CD4-positive, CD25-positive, alpha-beta regulatory T cell (primary cell): ENCODE results near the gene COL8A2. TPM values are rescaled to one million over a fixed set of nuclear protein-coding genes. Genes with fewer than 3 reads are reported as not detected.

Experiments
- ATAC-seq, 2 donors: fragments of 150-1000 bp; cut with Tn5 transposase; one replicate each; pipeline ENCODE4 v1.10.0; 2021; ENCODE audit warnings: low read depth in 2 of 2, moderate number of reproducible peaks in 2 of 2, moderate library complexity in 1 of 2
- DNase-seq, 3 donors: peaks; one replicate each; pipeline versions ENCODE4 v3.0.0 to v3.0.0-alpha.2; 2012 to 2022; ENCODE audit warnings: mixed read lengths in 1 of 3
- H3K27ac ChIP-seq: one replicate; pipeline ENCODE4 v1.7.0; 2013; ENCODE audit warnings: mild to moderate bottlenecking, low read length; ENCODE audit not compliant: insufficient read depth, poor library complexity, severe bottlenecking
- H3K27me3 ChIP-seq: one replicate; pipeline ENCODE4 v1.7.0; 2013; ENCODE audit warnings: low read length; ENCODE audit not compliant: control insufficient read depth, insufficient read depth
- H3K36me3 ChIP-seq: one replicate; pipeline ENCODE4 v1.7.0; 2013; ENCODE audit warnings: mild to moderate bottlenecking, low read length, moderate library complexity; ENCODE audit not compliant: control insufficient read depth, insufficient read depth
- H3K4me1 ChIP-seq: 2 replicates; pipeline ENCODE4 v1.7.0; 2013; ENCODE audit warnings: mild to moderate bottlenecking, low read length; ENCODE audit not compliant: insufficient read depth, control insufficient read depth, poor library complexity, severe bottlenecking
- H3K4me3 ChIP-seq: one replicate; pipeline ENCODE4 v1.7.0; 2013; ENCODE audit warnings: low read depth, mild to moderate bottlenecking, low read length, moderate library complexity
- H3K9me3 ChIP-seq, 2 experiments: 1 replicate in 1 of 2; 2 replicates in 1 of 2; pipeline ENCODE4 v1.7.0; 2013; ENCODE audit warnings: low read length in 2 of 2, mild to moderate bottlenecking in 1 of 2, moderate library complexity in 1 of 2; ENCODE audit not compliant: control insufficient read depth in 2 of 2
- H3K27ac Mint-ChIP-seq, 3 donors: one replicate each; pipeline ENCODE4 v1.8.0; 2020 to 2022; ENCODE audit warnings: mild to moderate bottlenecking in 3 of 3, mixed read lengths in 3 of 3, moderate library complexity in 2 of 3
- H3K27me3 Mint-ChIP-seq: one replicate; pipeline ENCODE4 v1.8.0; 2022; ENCODE audit warnings: mild to moderate bottlenecking, mixed read lengths
- H3K36me3 Mint-ChIP-seq: one replicate; pipeline ENCODE4 v1.8.0; 2020; ENCODE audit warnings: mixed read lengths
- H3K4me1 Mint-ChIP-seq, 4 donors: one replicate each; pipeline ENCODE4 v1.8.0; 2020 to 2022; ENCODE audit warnings: mixed read lengths in 4 of 4, mild to moderate bottlenecking in 1 of 4
- H3K4me3 Mint-ChIP-seq, 4 donors: one replicate each; pipeline ENCODE4 v1.8.0; 2020 to 2022; ENCODE audit warnings: mild to moderate bottlenecking in 4 of 4, mixed read lengths in 4 of 4, moderate library complexity in 3 of 4
- H3K9me3 Mint-ChIP-seq, 7 donors: one replicate each; pipeline ENCODE4 v1.8.0; 2020 to 2022; ENCODE audit warnings: mixed read lengths in 7 of 7, mild to moderate bottlenecking in 3 of 7, moderate library complexity in 2 of 7
- polyA plus RNA-seq, 4 donors: library from polyadenylated mRNA; unstranded; fragments of 300-500 nt; fragmentation: Illumina TruSeq; gene quantifications; one replicate each; pipeline ENCODE4 v1.2.3, GENCODE V29; 2021
- total RNA-seq: library from RNA; stranded (reverse); gene quantifications from one replicate; pipeline ENCODE4 v1.2.3, GENCODE V29; 2022

Gene COL8A2
- total and polyA plus RNA-seq, 5 donors from 2014 or later, result 0.03 TPM; not detected in 4

DNA sequence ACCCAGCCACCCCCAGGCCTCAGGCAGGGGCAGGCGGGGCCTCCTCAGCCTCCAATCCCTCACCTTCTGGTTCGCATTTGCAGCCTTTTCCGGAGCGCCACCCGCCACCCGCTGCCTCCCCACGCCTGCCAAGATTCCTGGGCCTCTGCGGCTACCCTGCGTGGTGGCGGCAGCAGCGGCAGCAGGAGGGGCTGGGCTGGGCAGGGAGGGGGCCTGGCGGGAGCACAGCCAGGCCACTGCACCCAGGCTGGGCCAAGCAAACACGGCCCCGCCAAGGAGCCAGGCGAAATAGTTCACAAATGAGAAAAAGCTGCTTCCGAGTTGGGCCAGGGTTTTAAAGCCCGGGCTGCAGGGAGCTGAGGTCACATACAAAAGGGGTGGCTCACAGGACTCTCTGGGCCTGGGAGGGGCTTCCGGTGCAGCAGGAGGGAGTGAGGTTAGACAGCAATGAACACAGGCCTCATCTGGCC, 9.8 kb downstream of the COL8A2 start:
- DNase-seq (no peak), ATAC-seq (no peak)
- Histone ChIP-seq H3K27ac (no peak overlapping the region), H3K36me3 (no peaks in the 10 kb centered on the region), H3K4me3 (no peak overlapping the region), H3K27me3 (no peaks in the 10 kb centered on the region), H3K9me3 (no peaks in the 10 kb centered on the region), H3K4me1 (no peaks in the 10 kb centered on the region)
- Mint-ChIP-seq H3K4me3 (no peak overlapping the region), H3K36me3 (no peaks in the 10 kb centered on the region), H3K4me1 (peaks cover 0 to 7% (median 0%) of the 10 kb centered on the region in 4 donors), H3K27ac (no peak overlapping the region), H3K9me3 (peaks cover 0 to 2% (median 0%) of the 10 kb centered on the region in 7 donors), H3K27me3 (peaks cover 8% of the 10 kb centered on the region)

DNA sequence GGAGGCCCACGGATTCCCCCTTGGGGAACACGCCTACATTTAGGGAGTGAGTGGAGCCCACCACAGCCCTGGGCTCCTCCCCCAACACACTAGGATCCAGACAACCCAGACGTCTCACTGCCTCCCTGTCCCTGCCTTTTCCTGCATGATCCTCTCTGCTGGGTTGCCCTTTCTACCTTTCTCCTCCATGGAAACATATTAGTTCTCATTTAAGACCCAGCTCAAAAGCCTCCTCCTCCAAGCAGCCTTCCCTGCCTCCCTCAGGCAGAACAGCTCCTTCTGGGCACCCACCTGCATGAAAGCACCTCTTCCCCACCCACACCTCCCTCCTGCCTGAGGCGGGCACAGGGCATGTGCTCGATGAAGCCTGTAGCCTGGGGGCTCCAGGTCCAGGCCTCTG, 10.7 kb downstream of the COL8A2 start:
- no peak overlapping the region for H3K4me3 Mint-ChIP-seq
- no peaks in the 10 kb centered on the region for H3K9me3 ChIP-seq
- no peaks in the 10 kb centered on the region for H3K4me1 ChIP-seq
- H3K4me3 ChIP-seq, result no peak overlapping the region
- no peaks in the 10 kb centered on the region for H3K27me3 ChIP-seq
- H3K27ac Mint-ChIP-seq, result no peak overlapping the region
- no peak overlapping the region for H3K27ac ChIP-seq
- H3K4me1 Mint-ChIP-seq, result peaks cover 0 to 8% (median 0%) of the 10 kb centered on the region in 4 donors
- DNase-seq, result no peak
- H3K36me3 Mint-ChIP-seq, result no peaks in the 10 kb centered on the region
- H3K9me3 Mint-ChIP-seq, result no peaks in the 10 kb centered on the region
- ATAC-seq, result no peak
- H3K27me3 Mint-ChIP-seq, result peaks cover 5% of the 10 kb centered on the region
- no peaks in the 10 kb centered on the region for H3K36me3 ChIP-seq

DNA sequence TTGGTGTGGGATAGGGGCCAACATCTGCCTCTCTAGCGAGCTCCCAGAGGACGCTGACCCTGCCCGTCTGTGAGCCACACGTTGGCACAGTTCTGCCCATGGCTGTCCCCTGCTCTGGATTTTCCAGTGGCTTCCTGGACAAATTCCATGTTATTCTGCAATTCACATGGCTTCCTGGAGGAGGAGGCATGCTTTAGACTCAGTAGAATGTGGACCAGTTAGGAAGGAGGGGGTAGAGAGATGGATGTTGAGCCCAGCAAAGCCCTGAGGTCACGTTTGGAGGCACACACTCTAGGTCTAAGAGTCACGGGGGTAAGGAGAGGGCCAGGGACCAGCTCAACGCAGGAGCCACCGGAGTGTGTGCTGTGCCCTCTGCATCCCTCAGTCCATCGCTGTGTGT, 12.2 kb downstream of the COL8A2 start:
- ATAC-seq (no peak), DNase-seq (no peak)
- Histone ChIP-seq H3K27ac (no peak overlapping the region), H3K27me3 (no peaks in the 10 kb centered on the region), H3K9me3 (no peaks in the 10 kb centered on the region), H3K4me3 (no peak overlapping the region), H3K36me3 (no peaks in the 10 kb centered on the region), H3K4me1 (peaks cover 7% of the 10 kb centered on the region)
- Mint-ChIP-seq H3K4me3 (no peak overlapping the region), H3K9me3 (no peaks in the 10 kb centered on the region), H3K36me3 (no peaks in the 10 kb centered on the region), H3K27me3 (peaks cover 5% of the 10 kb centered on the region), H3K4me1 (peaks cover 0 to 18% (median 2%) of the 10 kb centered on the region in 4 donors), H3K27ac (peak overlapping the region in 1 of 3 donors; percentile 72)

DNA sequence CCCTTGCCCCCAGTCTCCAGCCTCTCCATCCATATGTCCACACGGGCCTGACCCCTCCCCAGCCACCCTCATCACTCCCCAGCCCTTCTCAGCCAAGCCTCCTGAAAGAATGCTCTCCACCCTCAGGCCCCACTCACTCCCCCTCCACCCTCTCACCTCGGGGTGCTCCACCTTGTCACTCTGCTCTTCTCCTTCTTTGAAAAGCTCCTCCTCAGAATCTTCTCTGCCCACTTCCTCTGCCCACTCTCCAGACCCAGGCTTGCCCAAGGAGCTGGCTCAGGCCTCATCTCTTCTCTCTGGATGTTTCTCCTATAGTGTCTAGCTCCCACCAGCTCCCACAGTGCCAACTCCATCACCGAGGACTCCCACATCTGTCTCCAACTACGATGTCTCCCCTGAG, 13.9 kb downstream of the COL8A2 start:
- Mint-ChIP-seq H3K36me3 (no peaks in the 10 kb centered on the region), H3K9me3 (no peaks in the 10 kb centered on the region), H3K27ac (peak overlapping the region in 1 of 3 donors; percentile 80), H3K4me3 (no peak overlapping the region), H3K4me1 (peaks cover 0 to 18% (median 2%) of the 10 kb centered on the region in 4 donors), H3K27me3 (peaks cover 5% of the 10 kb centered on the region)
- Histone ChIP-seq H3K36me3 (no peaks in the 10 kb centered on the region), H3K9me3 (no peaks in the 10 kb centered on the region), H3K4me3 (no peak overlapping the region), H3K4me1 (peaks cover 7% of the 10 kb centered on the region), H3K27me3 (no peaks in the 10 kb centered on the region), H3K27ac (no peak overlapping the region)
- ATAC-seq (no peak), DNase-seq (no peak)

DNA sequence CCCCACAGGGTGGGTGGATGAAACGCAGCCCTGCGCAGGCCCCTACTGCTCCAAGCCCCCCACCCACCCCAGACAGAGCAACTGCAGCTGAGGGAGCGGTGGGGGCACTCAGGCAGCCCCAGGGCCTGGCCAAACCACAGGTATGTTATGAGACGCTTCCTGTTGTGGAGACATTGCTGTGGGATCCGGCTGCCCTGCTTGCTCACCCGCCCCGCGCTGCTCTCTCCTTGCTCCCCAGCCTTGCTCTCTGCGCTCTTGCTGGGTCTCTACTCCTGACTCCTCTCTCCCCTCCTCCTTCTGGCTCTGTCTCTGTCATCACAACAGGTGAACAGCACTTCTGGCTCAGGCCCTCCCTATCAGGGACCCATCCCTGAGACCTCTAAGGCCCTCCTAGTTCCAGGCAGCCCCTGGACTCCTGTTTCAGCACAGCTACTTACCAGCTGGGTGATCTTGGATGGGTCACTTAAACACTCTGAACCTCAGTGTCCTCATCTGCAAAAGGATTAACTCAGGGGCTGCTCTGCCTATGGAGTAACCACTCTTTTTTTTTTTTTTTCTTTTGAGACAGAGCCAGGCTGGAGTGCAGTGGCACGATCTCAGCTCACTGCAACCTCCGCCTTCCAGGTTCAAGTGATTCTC, 15.9 kb downstream of the COL8A2 start:
- no peak overlapping the region for H3K4me3 ChIP-seq
- H3K36me3 Mint-ChIP-seq, result no peaks in the 10 kb centered on the region
- no peak overlapping the region for H3K27ac ChIP-seq
- H3K4me3 Mint-ChIP-seq, result peak overlapping the region in 1 of 4 donors; percentile 64
- no peaks in the 10 kb centered on the region for H3K27me3 ChIP-seq
- peaks cover 7% of the 10 kb centered on the region for H3K4me1 ChIP-seq
- DNase-seq (peak in 2 of 3 donors; percentile 29 to 76), ATAC-seq (peak; percentile 84 to 89)
- H3K4me1 Mint-ChIP-seq, result peaks cover 0 to 18% (median 2%) of the 10 kb centered on the region in 4 donors
- no peaks in the 10 kb centered on the region for H3K9me3 Mint-ChIP-seq
- H3K9me3 ChIP-seq, result no peaks in the 10 kb centered on the region
- peak overlapping the region in 2 of 3 donors; percentile 36 to 72 for H3K27ac Mint-ChIP-seq
- H3K27me3 Mint-ChIP-seq, result peaks cover 5% of the 10 kb centered on the region
- H3K36me3 ChIP-seq, result no peaks in the 10 kb centered on the region

GRCh38 chr1:36108314-36108713, 16.7 kb downstream of the COL8A2 start:
- DNase-seq, result no peak
- Mint-ChIP-seq H3K4me3 (no peak overlapping the region), H3K27ac (peak overlapping the region in 2 of 3 donors; percentile 36 to 87), H3K27me3 (peaks cover 5% of the 10 kb centered on the region), H3K9me3 (no peaks in the 10 kb centered on the region), H3K36me3 (no peaks in the 10 kb centered on the region), H3K4me1 (peaks cover 0 to 18% (median 2%) of the 10 kb centered on the region in 4 donors)
- peaks cover 7% of the 10 kb centered on the region for H3K4me1 ChIP-seq
- H3K27ac ChIP-seq, result no peak overlapping the region
- no peaks in the 10 kb centered on the region for H3K27me3 ChIP-seq
- no peaks in the 10 kb centered on the region for H3K9me3 ChIP-seq
- ATAC-seq, result no peak
- no peaks in the 10 kb centered on the region for H3K36me3 ChIP-seq
- H3K4me3 ChIP-seq, result no peak overlapping the region

- Mint-ChIP-seq H3K4me3 (no peak overlapping the region), H3K27me3 (peaks cover under 1% of the 10 kb centered on the region), H3K36me3 (no peaks in the 10 kb centered on the region), H3K4me1 (peaks cover 0 to 18% (median 2%) of the 10 kb centered on the region in 4 donors), H3K27ac (no peak overlapping the region), H3K9me3 (no peaks in the 10 kb centered on the region)
- Histone ChIP-seq H3K36me3 (no peaks in the 10 kb centered on the region), H3K4me3 (no peak overlapping the region), H3K27ac (no peak overlapping the region), H3K9me3 (no peaks in the 10 kb centered on the region), H3K27me3 (no peaks in the 10 kb centered on the region), H3K4me1 (peaks cover 7% of the 10 kb centered on the region)
- ATAC-seq (no peak), DNase-seq (no peak)
Observed at GRCh38 chr1:36107394-36107793, 17.6 kb downstream of the COL8A2 start.

GRCh38 chr1:36106269-36106668, 18.8 kb downstream of the COL8A2 start:
- H3K27me3 ChIP-seq, result no peaks in the 10 kb centered on the region
- H3K27me3 Mint-ChIP-seq, result no peaks in the 10 kb centered on the region
- H3K36me3 Mint-ChIP-seq, result no peaks in the 10 kb centered on the region
- no peak overlapping the region for H3K27ac Mint-ChIP-seq
- H3K4me3 ChIP-seq, result no peak overlapping the region
- no peaks in the 10 kb centered on the region for H3K9me3 Mint-ChIP-seq
- H3K36me3 ChIP-seq, result no peaks in the 10 kb centered on the region
- H3K4me1 Mint-ChIP-seq, result peaks cover 0 to 15% (median 2%) of the 10 kb centered on the region in 4 donors
- H3K4me3 Mint-ChIP-seq, result no peak overlapping the region
- H3K4me1 ChIP-seq, result peaks cover 7% of the 10 kb centered on the region
- H3K27ac ChIP-seq, result no peak overlapping the region
- ATAC-seq (no peak), DNase-seq (no peak)
- H3K9me3 ChIP-seq, result no peaks in the 10 kb centered on the region
